Uterus (tissue), 4 donors: ENCODE data around the gene HSDL2. TPM values are rescaled to one million over a fixed set of nuclear protein-coding genes. Genes with fewer than 3 reads are reported as not detected.

Source experiments
- DNase-seq, 2 donors: peaks; one replicate each; pipeline ENCODE4 v3.0.0-alpha.2; 2019 to 2020
- H3K27ac ChIP-seq, 2 donors: fragments of 200-600 bp; sonication (generic); 1 replicate in 1 of 2; 2 replicates in 1 of 2; pipeline ENCODE4 v1.5.1; 2016 to 2018
- H3K27me3 ChIP-seq, 2 donors: fragments of 200-600 bp; sonication (generic); one replicate each; pipeline ENCODE4 v1.5.1; 2018 to 2019; ENCODE audit warnings: control low read depth in 1 of 2
- H3K36me3 ChIP-seq, 2 donors: fragments of 200-600 bp; sonication (generic); one replicate each; pipeline ENCODE4 v1.5.1; 2019; ENCODE audit warnings: control low read depth in 1 of 2
- H3K4me1 ChIP-seq, 2 donors: fragments of 200-600 bp; sonication (generic); one replicate each; pipeline ENCODE4 v1.5.1; 2018 to 2019; ENCODE audit warnings: control low read depth in 1 of 2
- H3K4me3 ChIP-seq, 2 donors: fragments of 200-600 bp; sonication (generic); 1 replicate in 1 of 2; 2 replicates in 1 of 2; pipeline ENCODE4 v1.5.1; 2018 to 2019; ENCODE audit warnings: mild to moderate bottlenecking in 1 of 2
- H3K9me3 ChIP-seq, 2 donors: fragments of 200-600 bp; sonication (generic); one replicate each; pipeline ENCODE4 v1.5.1; 2019; ENCODE audit warnings: control low read depth in 1 of 2
- POLR2A ChIP-seq, 2 donors: fragments of 450-650 bp; IDR thresholded peaks; one replicate each; pipeline ENCODE4 v1.6.1; 2016; ENCODE audit warnings: antibody characterized with exemption in 2 of 2, mild to moderate bottlenecking in 1 of 2, moderate library complexity in 1 of 2
- intact Hi-C: fragments of 100-400 bp; cut with DNase I; formaldehyde crosslinking; loops from one replicate; pipeline ENCODE4 v1.15.1; 2023; ENCODE audit warnings: low total_unique reads
- total RNA-seq, 4 donors: library from RNA; depleted of rRNA in 3 of 4; stranded (reverse); fragments of >200 nt in 3 of 4; gene quantifications; one replicate each; pipeline versions ENCODE4 v1.1.0 to v1.2.4, GENCODE V29; 2014 to 2023
- TF ChIP-seq, protein P1 (sequence below), 4 experiments: fragments of 200-600 bp in 2 of 4; fragments of 450-650 bp in 2 of 4; sonication (generic) in 2 of 4; IDR thresholded peaks; one replicate each; pipeline ENCODE4 v1.5.1; 2016 to 2019; ENCODE audit warnings: antibody characterized with exemption in 4 of 4, mild to moderate bottlenecking in 2 of 4, moderate library complexity in 1 of 4
- donor health status: DM: yes; HTN: yes; CAD: no.

The HSDL2 gene
- total RNA-seq, 4 donors from 2014 or later: 12.6 to 55.1 (median 39.1) TPM

GRCh38 chr9:112520656-112521055 lies 140.7 kb downstream of the HSDL2 start:
- TF ChIP-seq, protein P1, sequence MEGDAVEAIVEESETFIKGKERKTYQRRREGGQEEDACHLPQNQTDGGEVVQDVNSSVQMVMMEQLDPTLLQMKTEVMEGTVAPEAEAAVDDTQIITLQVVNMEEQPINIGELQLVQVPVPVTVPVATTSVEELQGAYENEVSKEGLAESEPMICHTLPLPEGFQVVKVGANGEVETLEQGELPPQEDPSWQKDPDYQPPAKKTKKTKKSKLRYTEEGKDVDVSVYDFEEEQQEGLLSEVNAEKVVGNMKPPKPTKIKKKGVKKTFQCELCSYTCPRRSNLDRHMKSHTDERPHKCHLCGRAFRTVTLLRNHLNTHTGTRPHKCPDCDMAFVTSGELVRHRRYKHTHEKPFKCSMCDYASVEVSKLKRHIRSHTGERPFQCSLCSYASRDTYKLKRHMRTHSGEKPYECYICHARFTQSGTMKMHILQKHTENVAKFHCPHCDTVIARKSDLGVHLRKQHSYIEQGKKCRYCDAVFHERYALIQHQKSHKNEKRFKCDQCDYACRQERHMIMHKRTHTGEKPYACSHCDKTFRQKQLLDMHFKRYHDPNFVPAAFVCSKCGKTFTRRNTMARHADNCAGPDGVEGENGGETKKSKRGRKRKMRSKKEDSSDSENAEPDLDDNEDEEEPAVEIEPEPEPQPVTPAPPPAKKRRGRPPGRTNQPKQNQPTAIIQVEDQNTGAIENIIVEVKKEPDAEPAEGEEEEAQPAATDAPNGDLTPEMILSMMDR (IDR thresholded peaks at IDR 0.05): no peak
- TF ChIP-seq POLR2A (IDR thresholded peaks at IDR 0.05): no peak
- Histone ChIP-seq H3K27ac (no peak overlapping the region), H3K36me3 (no peaks in the 10 kb centered on the region), H3K9me3 (no peaks in the 10 kb centered on the region), H3K4me1 (no peaks in the 10 kb centered on the region), H3K27me3 (no peaks in the 10 kb centered on the region), H3K4me3 (no peak overlapping the region)
- DNase-seq: no peak
- intact Hi-C loops: no loop called here

Other genes with a start within 250 kb of the HSDL2 start
- gene SUSD1, start 204.8 kb upstream of the HSDL2 start, total RNA-seq: 10 to 100 TPM in 2 of 4 donors, 1 to 10 TPM in 2; 2.9 to 22.5 (median 10.0) TPM
- gene PTBP3, start 46.5 kb upstream of the HSDL2 start, total RNA-seq: 10 to 100 TPM; 25.0 to 64.6 (median 36.2) TPM
- gene KIAA1958, start 106.7 kb downstream of the HSDL2 start, total RNA-seq: 10 to 100 TPM in 2 of 4 donors, 1 to 10 TPM in 2; 4.6 to 22.0 (median 9.2) TPM